Endothelial cell of umbilical vein (primary cell): ENCODE measurements around the gene LHX6. TPM values are rescaled to one million over a fixed set of nuclear protein-coding genes. Genes with fewer than 3 reads are reported as not detected.

Source experiments
- BruUV-seq: library from RNA; stranded (reverse); fragments of 400-500 nt; replicated peaks from 2 replicates; lab custom pipeline; 2021; lab: Mats Ljungman, UMichigan
- CTCF ChIA-PET: fragments of 300-600, 350-600 bp; sonication (Branson Sonifier 250); formaldehyde crosslinking; loops from one replicate; lab custom pipeline; 2021; ENCODE audit warnings: antibody characterized with exemption, inconsistent platforms; lab: Charles Lee
- POLR2A ChIA-PET: fragments of 300-600, 350-600 bp; sonication (Branson Sonifier 250); formaldehyde crosslinking; loops from one replicate; lab custom pipeline; 2021; ENCODE audit warnings: antibody characterized with exemption, inconsistent platforms; lab: Charles Lee
- DNase-seq: peaks from one replicate; pipeline ENCODE4 v3.0.0-alpha.2; 2011; ENCODE audit warnings: low read depth, low spot score
- FAIRE-seq: peaks from 2 replicates; lab custom pipeline; 2011; peaks lifted over from hg19 to GRCh38; lab: Jason Lieb, UNC
- H2AFZ ChIP-seq: 2 replicates; pipeline ENCODE4 v1.6.0; 2012; ENCODE audit warnings: low read depth, low read length, control low read depth, inconsistent platforms
- H3K27ac ChIP-seq: 2 replicates; pipeline ENCODE4 v1.5.1; 2011; ENCODE audit warnings: low read depth, mild to moderate bottlenecking, control low read depth, low read length, moderate library complexity; ENCODE audit not compliant: insufficient read depth
- H3K27me3 ChIP-seq, 2 experiments: 2 replicates each; pipeline versions ENCODE4 v1.6.0 to v1.6.1; 2011; ENCODE audit warnings: low read length in 2 of 2, mixed read lengths in 1 of 2; ENCODE audit not compliant: control insufficient read depth in 2 of 2, insufficient read depth in 2 of 2
- H3K36me3 ChIP-seq, 2 experiments: 2 replicates in 1 of 2; 3 replicates in 1 of 2; pipeline ENCODE4 v1.5.1; 2011; ENCODE audit warnings: low read length in 2 of 2, mild to moderate bottlenecking in 1 of 2, moderate library complexity in 1 of 2; ENCODE audit not compliant: control insufficient read depth in 2 of 2, insufficient read depth in 2 of 2; ENCODE audit errors: extremely low read depth in 1 of 2
- H3K4me1 ChIP-seq: 3 replicates; pipeline ENCODE4 v1.5.1; 2011; ENCODE audit warnings: mild to moderate bottlenecking, low read length; ENCODE audit not compliant: control insufficient read depth, insufficient read depth; ENCODE audit errors: extremely low read depth
- H3K4me2 ChIP-seq: 2 replicates; pipeline ENCODE4 v1.6.1; 2011; ENCODE audit warnings: low read length, control low read depth, mixed read lengths; ENCODE audit not compliant: insufficient read depth
- H3K4me3 ChIP-seq, 3 experiments: fragments of 200-600 bp in 1 of 3; sonication (generic), shearing (Covaris generic) in 1 of 3; replicated peaks in 1 of 3; 2 replicates each; pipeline ENCODE4 v1.5.1; 2011 to 2016; ENCODE audit warnings: control low read depth in 3 of 3, low read length in 3 of 3, mild to moderate bottlenecking in 2 of 3, inconsistent platforms in 1 of 3, low read depth in 1 of 3, moderate library complexity in 1 of 3; ENCODE audit not compliant: insufficient read depth in 1 of 3
- H3K79me2 ChIP-seq: 2 replicates; pipeline ENCODE4 v1.6.0; 2012; ENCODE audit warnings: low read length, inconsistent platforms; ENCODE audit not compliant: control insufficient read depth, insufficient read depth
- H3K9ac ChIP-seq: replicated peaks from 2 replicates; pipeline ENCODE3; 2011; ENCODE audit warnings: low read length, control low read depth; ENCODE audit not compliant: insufficient read depth; ENCODE audit errors: extremely low read depth
- H3K9me1 ChIP-seq: replicated peaks from 3 replicates; pipeline ENCODE4 v1.6.0; 2011; ENCODE audit warnings: mild to moderate bottlenecking, low read length; ENCODE audit not compliant: control insufficient read depth, insufficient read depth; ENCODE audit errors: extremely low read depth
- H3K9me3 ChIP-seq: replicated peaks from 2 replicates; pipeline ENCODE4 v1.5.1; 2012; ENCODE audit warnings: low read length, inconsistent platforms; ENCODE audit not compliant: control insufficient read depth, insufficient read depth
- H4K20me1 ChIP-seq: replicated peaks from 2 replicates; pipeline ENCODE3; 2011; ENCODE audit warnings: mild to moderate bottlenecking, low read length; ENCODE audit not compliant: control insufficient read depth, insufficient read depth; ENCODE audit errors: extremely low read depth
- EZH2 ChIP-seq: IDR thresholded peaks from 2 replicates; pipeline ENCODE4 v1.6.1; 2012; ENCODE audit warnings: borderline replicate concordance, low read depth, mild to moderate bottlenecking, moderate library complexity, low read length, inconsistent platforms; ENCODE audit not compliant: severe bottlenecking
- FOS ChIP-seq: IDR thresholded peaks from 2 replicates; pipeline ENCODE4 v1.6.1; 2011; ENCODE audit warnings: mild to moderate bottlenecking, low read length, moderate library complexity, borderline replicate concordance; ENCODE audit not compliant: insufficient read depth
- GATA2 ChIP-seq: IDR thresholded peaks from 2 replicates; pipeline ENCODE4 v1.7.0; 2011; ENCODE audit warnings: low read depth, mild to moderate bottlenecking, moderate library complexity, mixed read lengths, low read length; ENCODE audit not compliant: insufficient read length, insufficient read depth
- JUN ChIP-seq: IDR thresholded peaks from 2 replicates; pipeline ENCODE4 v1.6.1; 2011; ENCODE audit warnings: borderline replicate concordance, low read depth; ENCODE audit not compliant: insufficient read length, insufficient read depth
- MYC ChIP-seq: IDR thresholded peaks from one replicate; pipeline ENCODE4 v1.6.1; 2011; ENCODE audit warnings: mild to moderate bottlenecking, low read depth, low read length
- POLR2A ChIP-seq: IDR thresholded peaks from 2 replicates; pipeline ENCODE4 v1.6.1; 2012; ENCODE audit warnings: low read depth, mild to moderate bottlenecking, control low read depth, low read length
- POLR2AphosphoS5 ChIP-seq: IDR thresholded peaks from 2 replicates; pipeline ENCODE4 v1.6.1; 2012; ENCODE audit warnings: low read depth, mild to moderate bottlenecking, control low read depth, low read length, moderate library complexity; ENCODE audit not compliant: insufficient read depth
- dilution Hi-C: fragments of 300-500 bp; cut with MboI; formaldehyde crosslinking; loops from one replicate; pipeline ENCODE4 v1.15.0; 2019; ENCODE audit warnings: low sequenced_read_pairs; ENCODE audit not compliant: extremely low pct_ligation_motif_present
- intact Hi-C: fragments of 100-400 bp; cut with micrococcal nuclease; formaldehyde crosslinking; loops from one replicate; pipeline ENCODE4 v1.10.0; 2022
- polyA plus RNA-seq, 4 experiments: library from polyadenylated mRNA; depleted of rRNA in 3 of 4; stranded (reverse) in 3 of 4; unstranded in 1 of 4; fragments of >200 nt; gene quantifications; 2 replicates each; pipeline versions ENCODE4 v1.2.1 to v1.2.3, GENCODE V29; 2011 to 2012; ENCODE audit warnings: missing spikeins in 1 of 4
- total RNA-seq: library from RNA; stranded (reverse); gene quantifications from 2 replicates; pipeline ENCODE4 v1.2.3, GENCODE V29; 2021
- TF ChIP-seq, protein P1 (sequence below): IDR thresholded peaks from 2 replicates; pipeline ENCODE4 v1.6.1; 2011; ENCODE audit not compliant: insufficient read depth, insufficient read length
- TF ChIP-seq, protein P2 (sequence below), 2 donors: IDR thresholded peaks; 1 replicate in 1 of 2; 2 replicates in 1 of 2; pipeline ENCODE4 v1.5.1; 2011; ENCODE audit warnings: low read length in 2 of 2, mild to moderate bottlenecking in 2 of 2, moderate library complexity in 2 of 2, control low read depth in 1 of 2, inconsistent platforms in 1 of 2, low read depth in 1 of 2; ENCODE audit not compliant: insufficient read depth in 1 of 2; ENCODE audit errors: extremely low read depth in 1 of 2

The LHX6 gene
- total and polyA plus RNA-seq, 2 donors (not counting 3 experiments of a cell fraction or from before 2014, with no cell fraction given): 2.4 to 18.4 TPM

DNA sequence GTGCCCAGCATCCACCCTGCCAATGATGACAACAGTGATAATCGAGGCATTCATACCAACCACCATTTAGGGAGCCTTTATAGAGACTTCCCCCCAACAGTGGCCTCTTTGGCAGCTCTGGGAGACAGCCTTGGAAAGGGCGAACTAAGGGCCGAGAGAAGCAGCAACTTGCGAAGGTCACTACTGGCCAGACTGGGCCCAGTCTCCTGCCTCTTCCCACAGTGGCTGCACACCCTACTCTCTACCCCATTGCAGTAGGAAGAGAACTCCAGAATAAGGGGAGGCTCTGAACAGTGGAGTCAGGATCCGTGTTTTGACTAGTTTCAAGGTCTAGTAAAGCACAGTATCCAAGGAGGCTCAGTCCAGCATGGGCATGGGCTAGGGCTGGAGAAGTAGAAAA, 5.3 kb downstream of the LHX6 start:
- dilution Hi-C loops: no loop called here
- H4K20me1 ChIP-seq: no peaks in the 10 kb centered on the region
- no peak overlapping the region for H3K4me3 ChIP-seq
- no peaks in the 10 kb centered on the region for H3K79me2 ChIP-seq
- no peaks in the 10 kb centered on the region for H3K9me3 ChIP-seq
- H3K4me2 ChIP-seq: no peak overlapping the region
- no peak overlapping the region for H2AFZ ChIP-seq
- ChIA-PET POLR2A (no interaction called here), CTCF (interaction anchor here (1.0 to 1.6 kb wide), 4 partner anchors 25 to 127 kb away, joined by 3 to 11 read pairs (median 4); no protein-coding TSS in a partner anchor)
- H3K27me3 ChIP-seq: peaks cover 27 to 42% of the 10 kb centered on the region in 2 experiments
- no peak for TF ChIP-seq FOS
- no peak for TF ChIP-seq EZH2
- no peak for TF ChIP-seq JUN
- no peak for TF ChIP-seq GATA2
- TF ChIP-seq POLR2AphosphoS5: no peak
- TF ChIP-seq, protein P1, sequence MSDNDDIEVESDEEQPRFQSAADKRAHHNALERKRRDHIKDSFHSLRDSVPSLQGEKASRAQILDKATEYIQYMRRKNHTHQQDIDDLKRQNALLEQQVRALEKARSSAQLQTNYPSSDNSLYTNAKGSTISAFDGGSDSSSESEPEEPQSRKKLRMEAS: no peak
- TF ChIP-seq POLR2A: no peak
- TF ChIP-seq MYC: no peak
- TF ChIP-seq, protein P2, sequence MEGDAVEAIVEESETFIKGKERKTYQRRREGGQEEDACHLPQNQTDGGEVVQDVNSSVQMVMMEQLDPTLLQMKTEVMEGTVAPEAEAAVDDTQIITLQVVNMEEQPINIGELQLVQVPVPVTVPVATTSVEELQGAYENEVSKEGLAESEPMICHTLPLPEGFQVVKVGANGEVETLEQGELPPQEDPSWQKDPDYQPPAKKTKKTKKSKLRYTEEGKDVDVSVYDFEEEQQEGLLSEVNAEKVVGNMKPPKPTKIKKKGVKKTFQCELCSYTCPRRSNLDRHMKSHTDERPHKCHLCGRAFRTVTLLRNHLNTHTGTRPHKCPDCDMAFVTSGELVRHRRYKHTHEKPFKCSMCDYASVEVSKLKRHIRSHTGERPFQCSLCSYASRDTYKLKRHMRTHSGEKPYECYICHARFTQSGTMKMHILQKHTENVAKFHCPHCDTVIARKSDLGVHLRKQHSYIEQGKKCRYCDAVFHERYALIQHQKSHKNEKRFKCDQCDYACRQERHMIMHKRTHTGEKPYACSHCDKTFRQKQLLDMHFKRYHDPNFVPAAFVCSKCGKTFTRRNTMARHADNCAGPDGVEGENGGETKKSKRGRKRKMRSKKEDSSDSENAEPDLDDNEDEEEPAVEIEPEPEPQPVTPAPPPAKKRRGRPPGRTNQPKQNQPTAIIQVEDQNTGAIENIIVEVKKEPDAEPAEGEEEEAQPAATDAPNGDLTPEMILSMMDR (IDR thresholded peaks at IDR 0.05; ENCODE audit: extremely low read depth in 1 of 2, insufficient read depth in 1 of 2, low read depth in 1 of 2, low read length in 2 of 2): no peak
- intact Hi-C loops: no loop called here
- H3K9me1 ChIP-seq: no peaks in the 10 kb centered on the region
- peaks cover 19% of the 10 kb centered on the region for H3K4me1 ChIP-seq
- no peaks in the 10 kb centered on the region for H3K36me3 ChIP-seq
- no peak overlapping the region for H3K27ac ChIP-seq
- FAIRE-seq (no peak), DNase-seq (no peak)
- BruUV-seq: no TSS peak
- no peak overlapping the region for H3K9ac ChIP-seq
